KMS-11 (cell line): Measurements from ENCODE around the gene CAPG.
"Not testable (repeated sequence)": the region's sequence is repeated elsewhere in the genome, so short reads cannot be mapped to it uniquely, and the experiment has no call there.

Experiments
- H2AFZ ChIP-seq: fragments of 200-600 bp; sonication (generic); 2 replicates; pipeline ENCODE4 v1.6.1; 2016; ENCODE audit warnings: antibody characterized with exemption, mixed run types, low read depth
- H3K27ac ChIP-seq: fragments of 200-600 bp; sonication (generic); 2 replicates; pipeline ENCODE4 v1.6.1; 2016; ENCODE audit warnings: mild to moderate bottlenecking, mixed run types
- H3K27me3 ChIP-seq: fragments of 200-600 bp; sonication (generic); 2 replicates; pipeline ENCODE4 v1.6.1; 2017; ENCODE audit warnings: mild to moderate bottlenecking, low read depth, mixed run types, moderate library complexity; ENCODE audit not compliant: insufficient read depth
- H3K36me3 ChIP-seq: fragments of 200-600 bp; sonication (generic); 2 replicates; pipeline ENCODE4 v1.6.1; 2017; ENCODE audit warnings: mild to moderate bottlenecking, mixed run types; ENCODE audit not compliant: insufficient read depth
- H3K4me1 ChIP-seq: fragments of 200-600 bp; sonication (generic); 2 replicates; pipeline ENCODE4 v1.6.1; 2016; ENCODE audit warnings: mild to moderate bottlenecking, low read depth, mixed run types; ENCODE audit not compliant: poor library complexity, severe bottlenecking
- H3K4me2 ChIP-seq: fragments of 200-600 bp; sonication (generic); 2 replicates; pipeline ENCODE4 v1.7.0; 2016; ENCODE audit warnings: mild to moderate bottlenecking, mixed run types
- H3K4me3 ChIP-seq: fragments of 200-600 bp; sonication (generic); IDR thresholded peaks from 2 replicates; pipeline ENCODE4 v1.6.1; 2017; ENCODE audit warnings: low read depth, low read length, mixed read lengths; ENCODE audit not compliant: insufficient read depth
- H3K79me2 ChIP-seq: fragments of 200-600 bp; sonication (generic); 2 replicates; pipeline ENCODE4 v1.6.1; 2016; ENCODE audit warnings: low read depth, mixed run types; ENCODE audit not compliant: insufficient read depth
- H3K9ac ChIP-seq: fragments of 200-600 bp; sonication (generic); 2 replicates; pipeline ENCODE4 v1.6.1; 2016; ENCODE audit warnings: mild to moderate bottlenecking, mixed run types
- H4K20me1 ChIP-seq: fragments of 200-600 bp; sonication (generic); 2 replicates; pipeline ENCODE4 v1.6.1; 2016; ENCODE audit warnings: mild to moderate bottlenecking, mixed run types; ENCODE audit not compliant: insufficient read depth
- TF ChIP-seq, protein P1 (sequence below): fragments of 200-600 bp; sonication (generic); conservative IDR thresholded peaks from 2 replicates; pipeline ENCODE4 v1.6.1; 2017; ENCODE audit warnings: low read depth, mild to moderate bottlenecking, antibody characterized with exemption, low read length, moderate library complexity, mixed read lengths

CAPG gene

GRCh38 chr2:85439986-85440385 is 29.8 kb upstream of the CAPG start:
- TF ChIP-seq, protein P1, sequence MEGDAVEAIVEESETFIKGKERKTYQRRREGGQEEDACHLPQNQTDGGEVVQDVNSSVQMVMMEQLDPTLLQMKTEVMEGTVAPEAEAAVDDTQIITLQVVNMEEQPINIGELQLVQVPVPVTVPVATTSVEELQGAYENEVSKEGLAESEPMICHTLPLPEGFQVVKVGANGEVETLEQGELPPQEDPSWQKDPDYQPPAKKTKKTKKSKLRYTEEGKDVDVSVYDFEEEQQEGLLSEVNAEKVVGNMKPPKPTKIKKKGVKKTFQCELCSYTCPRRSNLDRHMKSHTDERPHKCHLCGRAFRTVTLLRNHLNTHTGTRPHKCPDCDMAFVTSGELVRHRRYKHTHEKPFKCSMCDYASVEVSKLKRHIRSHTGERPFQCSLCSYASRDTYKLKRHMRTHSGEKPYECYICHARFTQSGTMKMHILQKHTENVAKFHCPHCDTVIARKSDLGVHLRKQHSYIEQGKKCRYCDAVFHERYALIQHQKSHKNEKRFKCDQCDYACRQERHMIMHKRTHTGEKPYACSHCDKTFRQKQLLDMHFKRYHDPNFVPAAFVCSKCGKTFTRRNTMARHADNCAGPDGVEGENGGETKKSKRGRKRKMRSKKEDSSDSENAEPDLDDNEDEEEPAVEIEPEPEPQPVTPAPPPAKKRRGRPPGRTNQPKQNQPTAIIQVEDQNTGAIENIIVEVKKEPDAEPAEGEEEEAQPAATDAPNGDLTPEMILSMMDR, result no peak
- Histone ChIP-seq H3K9ac (no peak overlapping the region), H3K27me3 (no peaks in the 10 kb centered on the region), H3K27ac (no peak overlapping the region), H4K20me1 (no peaks in the 10 kb centered on the region), H3K79me2 (no peaks in the 10 kb centered on the region), H3K36me3 (no peaks in the 10 kb centered on the region), H2AFZ (no peak overlapping the region), H3K4me1 (peaks cover 21% of the 10 kb centered on the region), H3K4me3 (no peak overlapping the region), H3K4me2 (no peak overlapping the region)

DNA sequence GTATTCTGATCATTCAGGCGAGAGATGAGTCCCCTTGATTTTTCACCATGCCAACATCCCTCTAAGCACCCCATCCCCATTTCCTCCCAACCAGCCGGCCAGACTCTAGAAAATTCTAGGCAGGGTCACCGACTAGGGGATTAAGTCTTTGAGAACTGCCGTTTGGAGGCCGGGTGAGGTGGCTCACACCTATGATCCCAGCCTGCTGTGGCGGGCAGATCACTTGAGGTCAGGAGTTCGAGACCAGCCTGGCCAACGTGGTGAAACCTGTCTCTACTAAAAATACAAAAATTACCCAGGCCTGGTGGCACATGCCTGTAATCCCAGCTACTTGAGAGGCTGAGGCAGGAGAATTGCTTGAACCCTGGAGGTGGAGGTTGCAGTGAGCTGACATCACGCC is 29.4 kb upstream of the CAPG start:
- H3K4me1 ChIP-seq, result peaks cover 20% of the 10 kb centered on the region
- not testable (repeated sequence) for H3K36me3 ChIP-seq, H3K9ac ChIP-seq, H2AFZ ChIP-seq, H4K20me1 ChIP-seq, H3K79me2 ChIP-seq, H3K27me3 ChIP-seq, H3K4me3 ChIP-seq, H3K27ac ChIP-seq, H3K4me2 ChIP-seq

GRCh38 chr2:85439025-85439472 is 28.9 kb upstream of the CAPG start:
- Histone ChIP-seq H2AFZ (peak overlapping the region; percentile 75; the same call in 1 of the 2 replicates), H3K4me2 (peak overlapping the region; percentile 60; the same call in 1 of the 2 replicates), H3K36me3 (no peaks in the 10 kb centered on the region), H3K27ac (no peak overlapping the region), H3K27me3 (no peaks in the 10 kb centered on the region), H4K20me1 (no peaks in the 10 kb centered on the region), H3K4me1 (peaks cover 20% of the 10 kb centered on the region), H3K4me3 (no peak overlapping the region), H3K9ac (no peak overlapping the region), H3K79me2 (no peaks in the 10 kb centered on the region)
- TF ChIP-seq, protein P1, result no peak

DNA sequence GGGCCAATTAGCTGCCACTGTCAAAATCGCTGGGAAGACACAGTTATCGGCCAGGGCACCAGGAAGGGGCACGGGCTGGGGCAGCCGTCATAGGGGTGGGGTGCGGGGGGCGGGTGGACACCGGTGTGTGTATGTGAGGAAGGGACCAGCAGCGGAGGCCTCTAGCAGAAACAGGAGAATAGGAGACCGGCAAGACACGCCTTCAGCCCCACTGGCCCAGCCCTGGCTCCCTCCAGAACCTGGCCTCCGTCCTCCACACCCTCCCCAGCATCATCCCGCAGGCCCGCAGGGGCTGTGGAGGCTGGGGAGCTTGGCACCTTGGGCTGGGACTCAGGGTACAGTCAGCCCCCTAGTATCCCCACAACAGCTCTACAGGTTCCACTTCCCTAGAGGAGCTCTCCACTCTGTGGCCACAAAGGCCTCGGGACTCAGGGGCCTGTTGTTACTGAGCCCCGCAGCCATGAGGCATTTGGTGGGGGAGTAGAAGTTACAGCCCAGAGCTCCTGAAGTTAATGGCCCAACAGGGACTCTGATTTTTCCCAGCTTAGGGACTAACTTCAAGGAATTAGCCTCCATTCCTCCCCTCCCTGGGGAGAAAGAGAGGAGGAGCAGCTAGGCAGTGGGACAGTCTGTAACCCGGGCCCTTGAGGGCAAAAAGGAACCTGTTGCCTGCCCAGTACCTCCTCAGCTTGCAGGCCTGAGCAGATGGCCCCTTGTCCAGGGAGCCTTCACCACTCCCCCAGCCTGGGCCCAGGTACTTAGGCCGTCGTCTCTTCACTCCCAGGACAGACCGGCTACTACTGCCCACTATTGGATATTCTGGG is 28.2 kb upstream of the CAPG start:
- no peaks in the 10 kb centered on the region for H4K20me1 ChIP-seq
- TF ChIP-seq, protein P1, result no peak
- peak overlapping the region; percentile 95; the same call in 1 of the 2 replicates for H3K9ac ChIP-seq
- H3K36me3 ChIP-seq, result no peaks in the 10 kb centered on the region
- H3K4me2 ChIP-seq, result peak overlapping the region; percentile 60
- H3K4me1 ChIP-seq, result peaks cover 20% of the 10 kb centered on the region
- H3K27ac ChIP-seq, result peak overlapping the region; percentile 86
- H3K4me3 ChIP-seq, result no peak overlapping the region
- peak overlapping the region; percentile 75 for H2AFZ ChIP-seq
- H3K79me2 ChIP-seq, result no peaks in the 10 kb centered on the region
- no peaks in the 10 kb centered on the region for H3K27me3 ChIP-seq

DNA sequence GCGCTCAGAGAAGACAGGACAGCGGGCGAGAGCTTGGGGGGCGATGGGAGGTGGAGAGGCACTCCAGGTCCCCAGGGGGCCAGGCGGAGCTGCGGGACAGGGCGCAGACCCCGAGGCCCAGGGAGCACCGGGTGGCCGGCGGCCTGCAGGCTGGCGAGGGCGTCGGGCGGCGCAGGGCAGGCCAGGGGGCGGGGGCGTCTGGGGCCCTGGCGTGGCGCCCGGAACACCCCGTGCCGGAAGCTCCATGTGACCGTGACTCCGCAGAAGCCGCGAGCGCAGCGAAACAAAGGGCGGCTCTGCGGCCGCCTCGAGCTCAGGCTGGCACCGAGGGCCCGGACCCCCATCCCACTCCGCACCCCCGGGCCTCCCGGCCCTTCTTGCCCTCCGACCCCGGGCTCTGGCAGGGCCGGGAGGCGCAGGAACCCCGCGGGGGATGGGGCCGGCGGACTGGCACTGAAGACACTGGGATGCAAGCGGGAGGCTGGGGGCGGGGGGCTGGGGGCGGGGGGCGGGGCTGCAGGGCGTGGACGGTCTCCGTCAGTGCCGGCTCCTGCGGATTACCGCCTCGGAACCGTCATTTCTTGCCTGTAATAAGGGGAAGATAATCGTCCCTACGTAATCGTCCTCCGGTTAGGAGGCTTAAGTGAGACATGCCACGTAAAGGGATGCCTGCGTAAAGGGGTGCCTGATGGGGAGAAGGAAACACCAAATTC is 27.5 kb upstream of the CAPG start:
- H3K27ac ChIP-seq, result peak overlapping the region; percentile 86
- TF ChIP-seq, protein P1, result no peak
- H2AFZ ChIP-seq, result peak overlapping the region; percentile 80
- H3K9ac ChIP-seq, result peak overlapping the region; percentile 95
- H4K20me1 ChIP-seq, result no peaks in the 10 kb centered on the region
- no peaks in the 10 kb centered on the region for H3K27me3 ChIP-seq
- no peaks in the 10 kb centered on the region for H3K79me2 ChIP-seq
- peaks cover 20% of the 10 kb centered on the region for H3K4me1 ChIP-seq
- no peak overlapping the region for H3K4me3 ChIP-seq
- H3K36me3 ChIP-seq, result no peaks in the 10 kb centered on the region
- peak overlapping the region; percentile 84 for H3K4me2 ChIP-seq
